WERI-Rb-1 (cell line): ENCODE data around the gene CYP11A1.

Experiments
- DNase-seq: peaks from one replicate; pipeline ENCODE4 v3.0.0-alpha.2; 2020
- H3K27ac ChIP-seq: fragments of 250-450 bp; sonication (Bioruptor Pico); 2 replicates; pipeline ENCODE4 v1.5.1; 2020; ENCODE audit warnings: mild to moderate bottlenecking, moderate library complexity
- H3K27me3 ChIP-seq: fragments of 250-450 bp; sonication (Bioruptor Pico); 2 replicates; pipeline ENCODE4 v1.5.1; 2021; ENCODE audit warnings: mild to moderate bottlenecking, low read depth, moderate library complexity; ENCODE audit not compliant: insufficient read depth, severe bottlenecking
- H3K36me3 ChIP-seq: fragments of 250-450 bp; sonication (Bioruptor Pico); 2 replicates; pipeline ENCODE4 v1.5.1; 2020; ENCODE audit warnings: mild to moderate bottlenecking, moderate library complexity
- H3K4me3 ChIP-seq: 2 replicates; pipeline ENCODE4 v1.5.1; 2011; ENCODE audit warnings: low read depth, mild to moderate bottlenecking, control low read depth, low read length
- H3K9me3 ChIP-seq: fragments of 250-450 bp; sonication (Bioruptor Pico); 2 replicates; pipeline ENCODE4 v1.5.1; 2021; ENCODE audit warnings: mild to moderate bottlenecking, moderate library complexity; ENCODE audit not compliant: severe bottlenecking
- TF ChIP-seq, protein P1 (sequence below): IDR thresholded peaks from 2 replicates; pipeline ENCODE4 v1.5.1; 2011; ENCODE audit warnings: low read depth, mild to moderate bottlenecking, control low read depth, inconsistent platforms, low read length

Gene CYP11A1

GRCh38 chr15:74408385-74408784, 40.9 kb upstream of the CYP11A1 start:
- Histone ChIP-seq H3K9me3 (no peaks in the 10 kb centered on the region), H3K36me3 (peaks cover 10% of the 10 kb centered on the region), H3K27ac (no peak overlapping the region), H3K27me3 (no peaks in the 10 kb centered on the region), H3K4me3 (no peak overlapping the region)
- TF ChIP-seq, protein P1, sequence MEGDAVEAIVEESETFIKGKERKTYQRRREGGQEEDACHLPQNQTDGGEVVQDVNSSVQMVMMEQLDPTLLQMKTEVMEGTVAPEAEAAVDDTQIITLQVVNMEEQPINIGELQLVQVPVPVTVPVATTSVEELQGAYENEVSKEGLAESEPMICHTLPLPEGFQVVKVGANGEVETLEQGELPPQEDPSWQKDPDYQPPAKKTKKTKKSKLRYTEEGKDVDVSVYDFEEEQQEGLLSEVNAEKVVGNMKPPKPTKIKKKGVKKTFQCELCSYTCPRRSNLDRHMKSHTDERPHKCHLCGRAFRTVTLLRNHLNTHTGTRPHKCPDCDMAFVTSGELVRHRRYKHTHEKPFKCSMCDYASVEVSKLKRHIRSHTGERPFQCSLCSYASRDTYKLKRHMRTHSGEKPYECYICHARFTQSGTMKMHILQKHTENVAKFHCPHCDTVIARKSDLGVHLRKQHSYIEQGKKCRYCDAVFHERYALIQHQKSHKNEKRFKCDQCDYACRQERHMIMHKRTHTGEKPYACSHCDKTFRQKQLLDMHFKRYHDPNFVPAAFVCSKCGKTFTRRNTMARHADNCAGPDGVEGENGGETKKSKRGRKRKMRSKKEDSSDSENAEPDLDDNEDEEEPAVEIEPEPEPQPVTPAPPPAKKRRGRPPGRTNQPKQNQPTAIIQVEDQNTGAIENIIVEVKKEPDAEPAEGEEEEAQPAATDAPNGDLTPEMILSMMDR, result no peak
- no peak for DNase-seq

- no peak overlapping the region for H3K4me3 ChIP-seq
- peaks cover 10% of the 10 kb centered on the region for H3K36me3 ChIP-seq
- no peak for DNase-seq
- TF ChIP-seq, protein P1, result no peak
- H3K27me3 ChIP-seq, result no peaks in the 10 kb centered on the region
- no peaks in the 10 kb centered on the region for H3K9me3 ChIP-seq
- H3K27ac ChIP-seq, result no peak overlapping the region
Observed at GRCh38 chr15:74406992-74407705, 39.7 kb upstream of the CYP11A1 start.

- TF ChIP-seq, protein P1, result no peak
- H3K36me3 ChIP-seq, result peaks cover 6% of the 10 kb centered on the region
- no peak for DNase-seq
- H3K27me3 ChIP-seq, result no peaks in the 10 kb centered on the region
- no peak overlapping the region for H3K27ac ChIP-seq
- no peak overlapping the region for H3K4me3 ChIP-seq
- no peaks in the 10 kb centered on the region for H3K9me3 ChIP-seq
Observed at GRCh38 chr15:74406517-74406916, 39.1 kb upstream of the CYP11A1 start.

- peaks cover 6% of the 10 kb centered on the region for H3K36me3 ChIP-seq
- H3K9me3 ChIP-seq, result no peaks in the 10 kb centered on the region
- no peak overlapping the region for H3K4me3 ChIP-seq
- no peaks in the 10 kb centered on the region for H3K27me3 ChIP-seq
- H3K27ac ChIP-seq, result no peak overlapping the region
- no peak for DNase-seq
- TF ChIP-seq, protein P1, result no peak
Observed at GRCh38 chr15:74405823-74406222, 38.4 kb upstream of the CYP11A1 start.

GRCh38 chr15:74403991-74404563, 36.6 kb upstream of the CYP11A1 start:
- H3K36me3 ChIP-seq, result no peaks in the 10 kb centered on the region
- H3K27ac ChIP-seq, result no peak overlapping the region
- H3K27me3 ChIP-seq, result no peaks in the 10 kb centered on the region
- H3K9me3 ChIP-seq, result no peaks in the 10 kb centered on the region
- TF ChIP-seq, protein P1, result no peak
- DNase-seq, result no peak
- H3K4me3 ChIP-seq, result no peak overlapping the region

DNA sequence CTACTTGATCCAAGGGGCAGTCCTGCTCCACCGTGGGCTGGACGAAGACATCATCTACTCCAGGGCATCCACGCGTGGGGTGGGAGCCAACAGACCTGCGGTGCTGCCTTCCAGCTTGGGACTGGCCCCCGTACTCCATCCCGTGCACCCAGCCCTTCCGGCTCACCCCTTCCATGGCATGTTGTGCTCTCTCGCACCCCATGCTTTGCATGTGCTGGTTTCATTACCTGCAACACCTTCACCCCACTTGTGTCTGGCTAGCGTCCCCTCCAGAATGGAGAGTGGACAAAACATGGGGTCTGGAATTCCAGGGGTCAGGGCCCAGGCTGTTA, 36.1 kb upstream of the CYP11A1 start:
- H3K9me3 ChIP-seq, result no peaks in the 10 kb centered on the region
- TF ChIP-seq, protein P1, result no peak
- no peak overlapping the region for H3K4me3 ChIP-seq
- no peak overlapping the region for H3K27ac ChIP-seq
- no peak for DNase-seq
- H3K27me3 ChIP-seq, result no peaks in the 10 kb centered on the region
- H3K36me3 ChIP-seq, result no peaks in the 10 kb centered on the region
